HCT116 (cell line): ENCODE results near the gene TMEM178B. TPM values are rescaled to one million over a fixed set of nuclear protein-coding genes. Genes with fewer than 3 reads are reported as not detected.
"Not testable (repeated sequence)": the region's sequence is repeated elsewhere in the genome, so short reads cannot be mapped to it uniquely, and the experiment has no call there.

Source experiments
- ATAC-seq: fragments of 200-7000 bp; cut with Tn5 transposase; 2 replicates; pipeline ENCODE4 v1.9.1; 2020; ENCODE audit warnings: mild to moderate bottlenecking, moderate library complexity
- BruUV-seq: library from RNA; stranded (reverse); fragments of 400-500 nt; replicated peaks from 2 replicates; lab custom pipeline; 2021; lab: Mats Ljungman, UMichigan
- CTCF ChIA-PET: fragments of 300-600 bp; sonication (Branson Sonifier 250); formaldehyde crosslinking; loops from one replicate; lab custom pipeline; 2021; ENCODE audit warnings: antibody characterized with exemption; lab: Charles Lee
- POLR2A ChIA-PET: fragments of 300-600, 350-600 bp; sonication (Branson Sonifier 250); formaldehyde crosslinking; loops from one replicate; lab custom pipeline; 2021; ENCODE audit warnings: antibody characterized with exemption; lab: Charles Lee
- RAD21 ChIA-PET, 2 experiments: fragments of 300-600 bp; sonication (Branson Sonifier 250); formaldehyde crosslinking; loops; one replicate each; lab custom pipeline; 2023; ENCODE audit warnings: low total read pairs in 2 of 2; ENCODE audit not compliant: uncharacterized antibody in 2 of 2, unreplicated experiment in 2 of 2, low non-redundant PET in 1 of 2; lab: Charles Lee
- DNase-seq: peaks from one replicate; pipeline ENCODE4 v3.0.0-alpha.2; 2010; ENCODE audit warnings: low read depth, low spot score
- H2AFZ ChIP-seq: fragments of 200-600 bp; shearing (Covaris generic), sonication (generic); 2 replicates; pipeline ENCODE4 v1.6.1; 2017; ENCODE audit warnings: low read depth, mixed run types, mixed read lengths, antibody characterized with exemption, low read length; ENCODE audit not compliant: poor library complexity, severe bottlenecking
- H3K27ac ChIP-seq: 2 replicates; pipeline ENCODE4 v1.5.1; 2012; ENCODE audit warnings: low read depth, low read length
- H3K27me3 ChIP-seq: fragments of 200-600 bp; sonication (generic); 2 replicates; pipeline ENCODE4 v1.6.1; 2016; ENCODE audit warnings: mixed run types, low read length, mixed read lengths; ENCODE audit not compliant: insufficient read depth
- H3K36me3 ChIP-seq, 2 experiments: fragments of 200-500 bp in 1 of 2; fragments of 200-600 bp in 1 of 2; sonication (Bioruptor generic) in 1 of 2; sonication (generic) in 1 of 2; 2 replicates each; pipeline versions ENCODE4 v1.5.1 to v1.6.1; 2014 to 2016; ENCODE audit warnings: low read length in 2 of 2, inconsistent platforms in 1 of 2, mixed read lengths in 1 of 2, mixed run types in 1 of 2; ENCODE audit not compliant: insufficient read depth in 2 of 2, control insufficient read depth in 1 of 2
- H3K4me1 ChIP-seq, 2 experiments: fragments of 200-600 bp in 1 of 2; sonication (generic) in 1 of 2; 2 replicates each; pipeline versions ENCODE4 v1.5.1 to v1.6.1; 2012 to 2017; ENCODE audit warnings: low read length in 2 of 2, inconsistent platforms in 1 of 2, mild to moderate bottlenecking in 1 of 2, mixed read lengths in 1 of 2, mixed run types in 1 of 2, moderate library complexity in 1 of 2; ENCODE audit not compliant: insufficient read depth in 2 of 2, control insufficient read depth in 1 of 2
- H3K4me2 ChIP-seq: fragments of 200-600 bp; sonication (generic); 2 replicates; pipeline ENCODE4 v1.6.1; 2017; ENCODE audit warnings: mixed run types, low read length, mixed read lengths
- H3K4me3 ChIP-seq, 2 experiments: fragments of 200-600 bp in 1 of 2; sonication (generic) in 1 of 2; replicated peaks in 1 of 2; 2 replicates each; pipeline ENCODE4 v1.5.1; 2011 to 2016; ENCODE audit warnings: low read length in 2 of 2, control low read depth in 1 of 2, low read depth in 1 of 2, mild to moderate bottlenecking in 1 of 2, mixed read lengths in 1 of 2, mixed run types in 1 of 2
- H3K79me2 ChIP-seq: fragments of 200-600 bp; sonication (generic); 2 replicates; pipeline ENCODE4 v1.6.1; 2017; ENCODE audit warnings: mild to moderate bottlenecking, mixed run types, low read length, moderate library complexity, mixed read lengths; ENCODE audit not compliant: insufficient read depth
- H3K9ac ChIP-seq: fragments of 200-600 bp; sonication (generic); 2 replicates; pipeline ENCODE4 v1.6.1; 2016; ENCODE audit warnings: low read length, mixed read lengths
- H3K9me2 ChIP-seq: fragments of 200-600 bp; sonication (generic), shearing (Covaris generic); 2 replicates; pipeline ENCODE4 v1.6.1; 2017; ENCODE audit warnings: mixed run types, mild to moderate bottlenecking, moderate library complexity; ENCODE audit not compliant: insufficient read depth
- H3K9me3 ChIP-seq, 2 experiments: fragments of 200-500 bp in 1 of 2; fragments of 200-600 bp in 1 of 2; sonication (Bioruptor generic) in 1 of 2; sonication (generic) in 1 of 2; 2 replicates each; pipeline ENCODE4 v1.6.1; 2014 to 2017; ENCODE audit warnings: low read length in 2 of 2, mixed read lengths in 2 of 2, inconsistent platforms in 1 of 2, low read depth in 1 of 2, mild to moderate bottlenecking in 1 of 2, mixed run types in 1 of 2, moderate library complexity in 1 of 2; ENCODE audit not compliant: control insufficient read depth in 1 of 2, insufficient read depth in 1 of 2
- H4K20me1 ChIP-seq: fragments of 200-600 bp; sonication (generic), shearing (Covaris generic); 2 replicates; pipeline ENCODE4 v1.6.1; 2017; ENCODE audit warnings: mixed run types, mild to moderate bottlenecking, moderate library complexity; ENCODE audit not compliant: insufficient read depth
- CBX3 ChIP-seq: IDR thresholded peaks from 2 replicates; pipeline ENCODE4 v1.6.1; 2012; ENCODE audit warnings: low read depth
- EGR1 ChIP-seq: IDR thresholded peaks from 2 replicates; pipeline ENCODE4 v1.6.1; 2012; ENCODE audit warnings: low read depth
- EZH2phosphoT487 ChIP-seq: fragments of 200-600 bp; IDR thresholded peaks from 2 replicates; pipeline ENCODE4 v1.6.1; 2018; ENCODE audit warnings: antibody characterized with exemption, borderline replicate concordance
- JUND ChIP-seq: IDR thresholded peaks from 2 replicates; pipeline ENCODE4 v1.6.1; 2012
- SP1 ChIP-seq: IDR thresholded peaks from 2 replicates; pipeline ENCODE4 v1.6.1; 2012; ENCODE audit warnings: low read depth
- SRF ChIP-seq: IDR thresholded peaks from 2 replicates; pipeline ENCODE4 v1.6.1; 2012; ENCODE audit warnings: low read depth
- ZFX ChIP-seq: fragments of 450-650 bp; IDR thresholded peaks from 2 replicates; pipeline ENCODE4 v1.6.1; 2017
- intact Hi-C: fragments of 100-400 bp; cut with micrococcal nuclease; formaldehyde crosslinking; loops from 2 replicates; pipeline ENCODE4 v1.10.0; 2022
- total RNA-seq: library from RNA; stranded (reverse); gene quantifications from one replicate; pipeline ENCODE4 v1.2.1, GENCODE V29; 2021; ENCODE audit not compliant: unreplicated experiment
- TF ChIP-seq, protein P1 (sequence below): IDR thresholded peaks from 2 replicates; pipeline ENCODE4 v1.6.1; 2012; ENCODE audit warnings: low read depth

Gene TMEM178B
- total RNA-seq, 1 experiment from 2014 or later = 0.02 TPM

DNA sequence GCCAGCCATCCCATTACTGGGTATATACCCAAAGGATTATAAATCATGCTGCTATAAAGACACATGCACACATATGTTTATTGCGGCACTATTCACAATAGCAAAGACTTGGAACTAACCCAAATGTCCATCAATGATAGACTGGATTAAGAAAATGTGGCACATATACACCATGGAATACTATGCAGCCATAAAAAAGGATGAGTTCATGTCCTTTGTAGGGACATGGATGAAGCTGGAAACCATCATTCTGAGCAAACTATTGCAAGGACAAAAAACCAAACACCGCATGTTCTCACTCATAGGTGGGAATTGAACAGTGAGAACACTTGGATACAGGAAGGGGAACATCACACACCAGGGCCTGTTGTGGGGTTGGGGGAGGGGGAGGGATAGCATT lies 15.6 kb downstream of the TMEM178B start:
- H3K36me3 ChIP-seq, CTCF ChIA-PET, POLR2A ChIA-PET: not testable (repeated sequence)

DNA sequence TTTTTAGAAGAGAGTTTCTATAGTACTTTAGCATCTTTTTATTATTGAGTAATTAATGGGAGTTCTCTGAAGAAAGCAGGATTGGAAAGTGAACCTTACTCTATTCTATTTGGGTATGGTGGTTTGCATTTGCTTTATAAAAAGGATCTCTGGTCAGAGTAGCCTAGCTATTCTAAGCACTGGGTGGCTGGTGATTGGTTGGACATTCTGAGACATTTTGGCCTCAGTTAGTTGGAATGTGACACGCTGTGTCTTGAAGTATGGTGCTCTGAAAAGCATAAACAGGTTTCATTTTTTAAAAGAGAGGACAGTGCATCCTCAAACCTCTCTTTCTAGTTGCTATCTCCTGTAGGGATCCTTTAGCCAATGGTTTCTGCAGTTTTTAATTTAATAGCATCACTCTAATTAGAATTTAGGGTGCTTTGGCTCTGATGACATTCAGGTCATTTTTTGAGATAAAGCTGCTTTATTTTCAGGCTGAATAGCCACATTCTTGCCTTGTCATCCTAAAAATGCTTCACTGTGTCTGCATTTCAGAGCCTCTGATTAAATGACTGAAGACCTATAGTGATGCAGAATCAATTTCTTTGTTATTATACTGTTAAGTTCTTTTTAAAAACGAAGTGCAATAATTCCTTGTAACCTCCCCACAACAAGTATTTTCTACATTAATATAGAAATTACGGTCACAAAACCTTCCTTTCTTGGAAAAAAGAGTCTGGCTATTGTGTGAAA lies 20.6 kb downstream of the TMEM178B start:
- Histone ChIP-seq H3K9ac (no peak overlapping the region), H3K4me2 (no peak overlapping the region), H3K36me3 (no peaks in the 10 kb centered on the region), H3K4me1 (no peaks in the 10 kb centered on the region), H3K27ac (no peak overlapping the region), H3K9me3 (no peaks in the 10 kb centered on the region), H4K20me1 (no peaks in the 10 kb centered on the region), H3K79me2 (no peaks in the 10 kb centered on the region), H3K9me2 (no peaks in the 10 kb centered on the region), H2AFZ (no peak overlapping the region), H3K27me3 (peaks cover 15% of the 10 kb centered on the region; the same call in 1 of the 2 replicates), H3K4me3 (no peak overlapping the region)
- RAD21 ChIA-PET = no interaction called here
- BruUV-seq = no TSS peak
- DNase-seq (no peak), ATAC-seq (no peak)
- TF ChIP-seq EGR1 (no peak), SP1 (no peak), JUND (no peak), ZFX (no peak), EZH2phosphoT487 (no peak), SRF (no peak), CBX3 (no peak)
- TF ChIP-seq, protein P1, sequence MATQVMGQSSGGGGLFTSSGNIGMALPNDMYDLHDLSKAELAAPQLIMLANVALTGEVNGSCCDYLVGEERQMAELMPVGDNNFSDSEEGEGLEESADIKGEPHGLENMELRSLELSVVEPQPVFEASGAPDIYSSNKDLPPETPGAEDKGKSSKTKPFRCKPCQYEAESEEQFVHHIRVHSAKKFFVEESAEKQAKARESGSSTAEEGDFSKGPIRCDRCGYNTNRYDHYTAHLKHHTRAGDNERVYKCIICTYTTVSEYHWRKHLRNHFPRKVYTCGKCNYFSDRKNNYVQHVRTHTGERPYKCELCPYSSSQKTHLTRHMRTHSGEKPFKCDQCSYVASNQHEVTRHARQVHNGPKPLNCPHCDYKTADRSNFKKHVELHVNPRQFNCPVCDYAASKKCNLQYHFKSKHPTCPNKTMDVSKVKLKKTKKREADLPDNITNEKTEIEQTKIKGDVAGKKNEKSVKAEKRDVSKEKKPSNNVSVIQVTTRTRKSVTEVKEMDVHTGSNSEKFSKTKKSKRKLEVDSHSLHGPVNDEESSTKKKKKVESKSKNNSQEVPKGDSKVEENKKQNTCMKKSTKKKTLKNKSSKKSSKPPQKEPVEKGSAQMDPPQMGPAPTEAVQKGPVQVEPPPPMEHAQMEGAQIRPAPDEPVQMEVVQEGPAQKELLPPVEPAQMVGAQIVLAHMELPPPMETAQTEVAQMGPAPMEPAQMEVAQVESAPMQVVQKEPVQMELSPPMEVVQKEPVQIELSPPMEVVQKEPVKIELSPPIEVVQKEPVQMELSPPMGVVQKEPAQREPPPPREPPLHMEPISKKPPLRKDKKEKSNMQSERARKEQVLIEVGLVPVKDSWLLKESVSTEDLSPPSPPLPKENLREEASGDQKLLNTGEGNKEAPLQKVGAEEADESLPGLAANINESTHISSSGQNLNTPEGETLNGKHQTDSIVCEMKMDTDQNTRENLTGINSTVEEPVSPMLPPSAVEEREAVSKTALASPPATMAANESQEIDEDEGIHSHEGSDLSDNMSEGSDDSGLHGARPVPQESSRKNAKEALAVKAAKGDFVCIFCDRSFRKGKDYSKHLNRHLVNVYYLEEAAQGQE = no peak
- CTCF ChIA-PET = no interaction called here
- intact Hi-C loops = no loop called here
- POLR2A ChIA-PET = no interaction called here

More for the DNA sequence above, 15.6 kb downstream of the TMEM178B start:
- DNase-seq, H3K9ac ChIP-seq, ATAC-seq, intact Hi-C loops, BruUV-seq, H3K27ac ChIP-seq, H2AFZ ChIP-seq, H3K9me2 ChIP-seq, RAD21 ChIA-PET, H3K4me3 ChIP-seq, H3K79me2 ChIP-seq, H3K4me1 ChIP-seq, H4K20me1 ChIP-seq, H3K4me2 ChIP-seq, H3K9me3 ChIP-seq: not testable (repeated sequence)
- H3K27me3 ChIP-seq = peaks cover 20% of the 10 kb centered on the region
